DMS 273 (cell line): ENCODE measurements around the gene ZNF423.

ENCODE experiments used
- DNase-seq: peaks from one replicate; lab custom pipeline; 2025; ENCODE audit not compliant: unreplicated experiment; lab: John Stamatoyannopoulos, UW

Gene ZNF423

GRCh38 chr16:49543631-49543946 lies 312.3 kb downstream of the ZNF423 start:
- no peak for DNase-seq

- DNase-seq = peak; percentile 31
Observed at GRCh38 chr16:49542946-49543630, 312.8 kb downstream of the ZNF423 start.

- peak; percentile 66 for DNase-seq
Observed at GRCh38 chr16:49542391-49542891, 313.5 kb downstream of the ZNF423 start.

GRCh38 chr16:49540836-49541235 lies 315.1 kb downstream of the ZNF423 start:
- no peak for DNase-seq

GRCh38 chr16:49539758-49540157 lies 316.2 kb downstream of the ZNF423 start:
- DNase-seq = no peak

GRCh38 chr16:49537924-49538459 lies 317.9 kb downstream of the ZNF423 start:
- peak; percentile 56 for DNase-seq

GRCh38 chr16:49534901-49535610 lies 320.9 kb downstream of the ZNF423 start:
- no peak for DNase-seq

- no peak for DNase-seq
Observed at GRCh38 chr16:49533422-49533821, 322.5 kb downstream of the ZNF423 start.

- no peak for DNase-seq
Observed at GRCh38 chr16:49532873-49533272, 323.0 kb downstream of the ZNF423 start.

GRCh38 chr16:49531931-49532840 lies 323.7 kb downstream of the ZNF423 start:
- peak; percentile 56 for DNase-seq

GRCh38 chr16:49531425-49531824 lies 324.5 kb downstream of the ZNF423 start:
- no peak for DNase-seq

- DNase-seq = no peak
Observed at GRCh38 chr16:49530427-49530970, 325.4 kb downstream of the ZNF423 start.

- DNase-seq = no peak
Observed at GRCh38 chr16:49529411-49530045, 326.4 kb downstream of the ZNF423 start.

GRCh38 chr16:49528866-49529288 lies 327.0 kb downstream of the ZNF423 start:
- DNase-seq = no peak

- DNase-seq = peak; percentile 81
Observed at GRCh38 chr16:49528060-49528865, 327.6 kb downstream of the ZNF423 start.

- DNase-seq = peak; percentile 68
Observed at GRCh38 chr16:49527611-49528010, 328.3 kb downstream of the ZNF423 start.

GRCh38 chr16:49526860-49527365 lies 329.0 kb downstream of the ZNF423 start:
- peak; percentile 47 for DNase-seq

- DNase-seq = peak; percentile 88
Observed at GRCh38 chr16:49524947-49525315, 331.0 kb downstream of the ZNF423 start.

- peak; percentile 95 for DNase-seq
Observed at GRCh38 chr16:49524216-49524946, 331.5 kb downstream of the ZNF423 start.
